Mucosa of gallbladder (tissue), 1 donor: Measurements from ENCODE around the gene KIF6. TPM values are rescaled to one million over a fixed set of nuclear protein-coding genes. Genes with fewer than 3 reads are reported as not detected.

Experiments
- DNase-seq: peaks from one replicate; pipeline ENCODE4 v3.0.0-alpha.2; 2020; ENCODE audit warnings: low spot score
- total RNA-seq: library from RNA; stranded (reverse); gene quantifications from one replicate; pipeline ENCODE4 v1.2.1, GENCODE V29; 2021
- donor health status: DM: no; HTN: no; CAD: no.

The KIF6 gene
- total RNA-seq, 1 donor from 2014 or later, result 2.6 TPM

DNA sequence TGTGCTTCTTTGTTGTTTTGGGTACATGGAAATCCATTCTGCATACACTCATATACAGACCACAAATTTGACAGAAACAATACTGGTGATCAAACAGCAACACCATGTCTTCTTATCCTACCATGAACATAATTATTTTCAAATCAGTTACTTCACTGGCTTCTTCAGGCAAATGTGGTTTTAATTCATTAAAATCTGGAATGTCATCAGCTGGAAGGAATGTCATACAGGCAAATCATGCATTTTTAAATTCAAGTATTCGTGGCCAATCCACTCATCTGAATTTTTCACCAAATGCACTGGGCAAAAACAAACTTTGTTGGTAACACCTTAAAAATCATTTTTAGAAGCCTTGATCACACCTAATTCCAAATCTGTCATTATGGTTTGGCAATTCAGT lies 59.3 kb downstream of the KIF6 start:
- DNase-seq, result no peak

DNA sequence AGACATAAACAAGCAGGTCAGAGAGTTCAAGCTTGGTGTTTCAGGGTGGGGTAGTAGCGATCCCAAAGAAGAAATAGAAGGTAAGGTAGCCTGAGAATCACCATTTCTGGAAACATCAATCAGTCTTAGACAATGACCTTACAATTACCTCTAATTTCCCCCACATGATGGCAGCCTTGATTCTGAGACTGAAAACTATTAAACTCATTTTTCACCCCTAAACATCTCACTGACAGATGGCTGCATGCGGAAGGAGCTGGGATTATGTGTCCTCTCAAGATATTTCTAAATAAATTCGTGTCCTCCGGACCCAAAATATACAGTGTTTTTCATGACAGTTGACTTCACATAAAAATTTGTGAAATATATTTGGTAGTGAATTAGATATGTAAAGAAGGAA lies 61.0 kb downstream of the KIF6 start:
- DNase-seq, result no peak

DNA sequence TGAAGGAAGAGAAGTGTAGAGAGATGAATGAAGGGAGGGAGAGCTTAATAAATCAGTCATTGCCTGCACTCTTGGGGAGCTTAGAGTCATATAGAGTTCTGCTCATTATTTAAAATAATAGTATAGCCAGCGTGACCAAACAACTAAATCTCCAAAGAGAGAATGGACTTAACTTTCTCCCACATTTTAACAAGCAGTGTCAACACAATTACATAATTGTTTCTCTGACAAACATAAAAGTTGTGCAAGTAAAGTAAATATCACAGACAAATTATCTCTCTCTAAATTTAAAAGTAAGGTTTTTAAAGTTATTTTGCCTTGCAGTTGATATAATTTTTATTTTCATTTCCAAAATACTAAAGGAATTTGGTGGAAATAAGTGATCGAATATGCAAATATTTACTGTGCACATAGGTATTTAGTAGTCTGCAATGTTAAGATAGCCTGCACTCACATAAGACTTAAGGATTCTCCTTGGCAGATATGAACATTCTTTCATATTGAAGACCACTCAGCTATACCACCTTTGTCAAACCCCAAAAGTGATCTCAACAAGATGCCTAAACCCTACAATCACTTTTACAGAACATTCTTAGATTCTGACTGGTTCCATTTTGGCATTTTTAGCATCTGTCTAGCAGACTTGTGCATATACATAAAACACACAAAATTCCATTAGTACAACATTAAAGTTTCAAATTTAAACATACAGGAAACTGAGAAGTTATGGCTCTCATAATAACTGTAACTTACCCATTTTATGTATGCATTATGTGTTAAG lies 67.7 kb downstream of the KIF6 start:
- DNase-seq, result no peak

DNA sequence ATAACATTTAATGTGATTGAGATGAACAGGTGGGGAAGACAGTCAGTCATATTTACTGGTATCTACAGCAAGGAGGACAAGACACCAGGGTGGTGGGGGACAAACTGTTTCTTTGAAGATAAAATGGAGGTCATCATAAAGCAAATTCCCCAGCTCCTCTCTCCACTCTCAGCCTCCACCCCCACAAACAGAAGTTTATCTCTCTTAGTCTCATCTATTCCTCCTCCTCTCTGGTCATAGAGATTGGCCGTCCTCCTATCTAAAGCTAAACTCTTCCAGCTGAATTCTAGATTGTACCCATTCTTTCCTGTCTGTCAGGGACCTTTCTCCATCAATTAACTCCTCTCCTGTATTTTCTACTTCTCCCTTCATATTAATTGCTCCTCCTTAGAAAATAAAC lies 71.1 kb downstream of the KIF6 start:
- no peak for DNase-seq

DNA sequence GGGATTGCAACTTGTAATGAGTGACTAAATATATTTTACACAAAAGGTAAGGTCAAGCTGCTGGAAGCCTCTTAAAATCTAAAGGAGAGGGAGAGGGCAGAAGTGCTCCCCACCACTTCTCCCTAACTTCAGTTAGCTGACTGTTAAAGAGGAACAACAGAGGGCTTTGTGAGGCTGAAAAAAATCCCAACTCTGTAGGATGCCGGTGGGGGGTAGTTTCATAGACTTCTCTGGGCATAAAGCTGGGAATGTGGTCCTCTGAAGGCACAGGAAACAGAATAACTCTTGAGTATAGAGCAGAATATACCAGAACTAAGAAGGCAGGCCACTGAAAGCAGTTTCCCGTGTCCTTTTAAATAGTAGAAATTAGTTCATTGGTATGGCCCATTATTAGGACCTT lies 71.6 kb downstream of the KIF6 start:
- no peak for DNase-seq

DNA sequence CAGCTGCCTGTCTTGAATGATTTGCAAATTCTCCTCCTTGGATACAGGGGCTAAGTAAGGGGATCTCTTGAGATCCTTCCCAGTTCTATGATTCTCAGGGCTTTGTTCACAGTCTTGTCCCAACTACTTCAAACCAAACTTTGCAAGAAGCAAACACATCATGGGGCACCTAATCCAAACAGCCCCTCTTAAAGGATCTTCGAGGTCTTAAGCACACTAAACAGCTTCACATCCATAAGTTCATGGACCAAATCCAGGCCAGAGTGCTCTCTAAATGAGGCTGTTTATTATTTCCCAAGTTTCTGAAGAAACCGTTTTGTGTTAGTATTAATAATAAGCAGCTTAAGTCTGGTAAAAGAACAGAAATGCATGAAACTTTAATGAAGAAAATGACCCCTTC lies 75.2 kb downstream of the KIF6 start:
- DNase-seq, result no peak

DNA sequence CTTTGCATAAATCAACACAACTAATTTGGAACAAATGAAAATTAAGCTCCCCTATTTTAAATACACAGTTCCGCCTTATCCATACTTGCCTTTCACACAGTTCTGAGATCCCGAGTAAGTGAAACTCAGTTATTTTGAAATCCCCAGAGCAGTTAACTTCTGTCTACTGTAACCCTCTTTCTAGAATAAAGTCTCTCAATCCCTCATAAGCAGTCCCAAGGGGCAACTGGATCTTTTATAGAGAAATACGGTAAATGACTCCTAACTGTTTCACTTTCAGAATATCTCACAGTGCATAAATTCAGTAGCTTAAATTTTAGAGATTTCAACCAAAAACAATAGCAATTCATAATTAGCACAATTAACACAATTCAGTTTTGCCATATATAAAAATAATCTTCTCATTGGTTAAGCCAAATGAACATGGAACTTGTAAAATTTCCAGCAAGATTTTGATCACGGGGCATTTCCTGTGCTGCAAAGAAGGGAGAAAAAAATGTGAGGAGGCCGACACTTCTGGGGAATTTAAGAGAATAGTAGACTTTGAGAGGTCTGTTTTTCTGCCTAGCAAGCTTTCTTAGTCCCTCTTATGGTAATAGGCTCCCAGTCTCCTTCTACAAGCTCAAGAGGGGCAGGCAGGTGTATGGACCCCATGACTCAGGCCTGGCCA lies 78.3 kb downstream of the KIF6 start:
- DNase-seq, result no peak

DNA sequence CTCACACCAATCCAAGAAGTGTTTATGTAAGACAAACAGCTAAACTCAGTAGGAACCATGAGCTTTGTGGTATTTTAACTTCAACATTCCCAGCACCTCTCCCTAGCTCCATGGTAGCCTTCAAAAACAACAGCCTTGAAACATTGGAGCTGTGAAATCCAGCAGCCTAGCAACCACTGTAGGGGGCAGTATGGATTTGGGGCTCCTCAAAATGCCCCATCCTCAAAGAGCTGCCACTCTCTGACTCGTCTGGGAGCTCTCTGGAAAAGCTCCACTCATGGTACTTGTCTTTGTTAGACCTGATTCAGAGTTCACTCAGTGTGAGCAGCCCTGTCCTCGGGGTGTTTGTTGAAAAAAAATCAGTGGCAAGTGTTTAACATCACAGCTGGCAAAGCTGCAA lies 82.9 kb downstream of the KIF6 start:
- DNase-seq, result no peak

DNA sequence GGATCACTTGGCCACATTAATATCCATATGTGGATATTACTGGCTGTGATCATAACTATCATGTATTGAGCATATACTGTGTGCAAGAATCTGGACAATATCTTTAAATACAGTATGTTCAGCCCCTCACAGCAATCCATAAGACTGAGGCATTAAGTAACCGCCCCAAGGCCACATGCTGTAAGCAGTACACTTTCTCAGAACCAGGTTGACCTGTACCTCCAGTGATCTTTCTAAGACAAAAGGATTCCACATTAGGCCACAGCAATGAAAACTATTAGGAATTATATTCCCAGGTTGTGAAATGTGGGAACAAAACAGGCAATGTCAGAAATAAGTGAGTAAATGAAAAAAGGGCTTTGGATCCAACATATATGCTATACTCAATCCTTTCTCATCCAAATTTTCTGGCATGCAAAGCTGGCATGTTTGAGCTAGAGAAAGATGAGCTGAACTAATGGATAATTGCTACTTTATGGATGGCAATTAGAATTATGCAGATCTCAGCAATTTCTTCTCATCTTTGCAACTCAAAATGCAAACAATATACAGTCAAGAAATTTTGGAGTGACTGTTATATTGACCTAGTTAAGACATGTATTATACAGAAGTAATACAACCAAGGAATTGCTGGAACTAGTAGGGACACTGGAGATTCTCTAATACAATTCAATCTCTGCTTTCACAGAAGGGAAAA lies 86.9 kb downstream of the KIF6 start:
- DNase-seq, result no peak

DNA sequence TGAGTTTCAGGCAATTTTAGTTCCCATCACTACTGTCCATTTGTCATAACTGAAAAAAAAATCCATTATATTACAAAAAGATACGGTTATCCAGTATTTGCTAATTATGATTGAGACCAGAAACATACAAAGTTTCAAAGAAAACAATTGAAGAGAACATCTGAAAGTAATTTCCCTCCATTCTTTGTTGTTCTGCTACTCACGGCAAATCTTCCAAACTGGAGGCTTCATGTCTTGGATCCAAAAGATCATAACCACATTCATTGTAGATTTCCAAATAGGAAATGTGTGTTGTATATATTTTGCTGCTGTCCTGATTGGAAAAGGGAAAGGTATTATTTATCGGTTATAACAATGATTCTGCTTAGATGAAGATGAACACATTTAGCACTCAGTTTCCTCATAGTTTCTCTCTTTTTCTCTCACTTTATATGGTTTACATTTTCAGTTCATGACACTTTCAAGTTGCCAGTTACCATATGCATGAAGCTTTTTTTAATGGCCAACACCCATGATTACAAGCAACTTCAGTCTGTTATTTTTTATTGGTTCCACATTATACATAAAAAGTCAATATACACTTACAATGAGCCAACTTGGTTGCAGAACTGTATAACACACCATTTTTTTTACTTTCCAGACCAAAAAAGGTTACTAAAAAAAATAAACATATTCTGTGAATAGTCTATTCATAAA lies 90.4 kb downstream of the KIF6 start:
- DNase-seq, result no peak

DNA sequence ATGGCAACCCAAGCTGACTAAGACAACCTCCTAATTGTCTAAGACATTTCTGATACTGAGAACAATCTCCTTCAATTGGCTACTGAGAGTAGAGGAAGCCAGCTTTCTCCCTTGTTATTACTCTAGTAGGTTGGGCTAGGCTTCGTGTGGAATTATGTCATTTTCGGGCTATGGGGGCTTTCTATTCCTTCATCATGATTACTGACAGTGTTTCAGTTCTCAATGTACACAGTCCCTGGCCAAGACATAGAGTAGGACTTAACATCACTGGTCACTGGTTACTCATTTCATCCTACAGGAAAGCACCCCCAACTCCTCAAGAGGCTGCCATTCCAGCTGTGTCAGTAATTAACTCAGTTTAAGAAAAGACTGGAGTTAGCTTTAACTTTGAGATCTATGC lies 100.0 kb downstream of the KIF6 start:
- no peak for DNase-seq

DNA sequence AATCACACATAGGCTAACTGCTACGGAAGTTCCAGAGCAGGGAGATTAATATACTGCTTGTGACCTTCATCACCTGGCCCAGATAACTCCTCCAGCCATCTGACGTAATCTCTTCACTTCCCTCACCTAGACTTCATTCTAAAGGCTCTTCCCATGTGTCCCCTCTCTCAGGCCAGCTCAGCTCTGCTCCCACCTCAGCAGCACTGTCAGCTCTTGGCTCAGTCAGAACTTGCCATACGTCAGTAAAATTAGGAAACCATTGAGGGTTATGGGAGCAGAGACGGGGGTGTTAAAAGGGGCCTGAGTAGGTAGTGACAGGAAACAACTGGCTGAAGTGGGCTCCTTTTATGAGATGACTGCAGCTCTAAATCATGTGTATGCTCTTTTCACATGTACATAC lies 101.5 kb downstream of the KIF6 start:
- DNase-seq, result no peak

DNA sequence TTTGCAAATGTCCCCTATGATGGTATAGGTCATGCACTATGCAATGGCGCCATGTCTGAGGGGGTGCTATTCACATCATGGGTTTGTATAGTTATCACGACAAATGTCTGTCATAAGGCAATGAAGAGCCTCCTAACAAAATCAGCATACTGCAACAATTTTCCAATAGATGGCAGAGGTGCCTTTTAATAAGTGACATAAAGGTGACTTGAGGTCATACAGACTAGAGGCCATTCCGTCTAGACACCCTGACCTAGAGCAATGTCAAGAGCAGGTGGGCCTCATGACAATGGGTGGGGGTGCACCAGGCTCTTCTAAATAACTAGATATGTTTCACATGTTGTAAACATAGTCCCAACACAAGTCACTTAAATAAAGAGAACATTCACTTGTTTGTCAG lies 107.7 kb downstream of the KIF6 start:
- DNase-seq, result no peak

DNA sequence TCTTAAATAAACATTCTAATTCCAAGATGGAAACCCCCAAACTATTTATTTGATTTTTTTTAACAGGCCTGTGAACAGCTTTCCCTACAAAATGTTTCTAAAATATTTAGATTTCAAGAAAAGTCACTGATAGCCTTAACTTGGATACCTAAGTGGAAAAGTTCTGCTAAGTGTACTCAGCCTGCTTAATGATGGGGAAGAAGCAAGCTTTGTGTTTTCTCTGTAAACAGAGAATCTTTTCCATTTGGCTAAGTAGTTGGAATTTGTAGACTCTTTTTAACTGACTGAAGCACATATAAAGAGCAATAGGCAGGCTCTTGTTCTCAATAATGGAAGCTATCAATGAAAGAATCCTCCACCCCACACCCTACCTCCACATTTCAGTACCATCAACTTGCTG lies 108.2 kb downstream of the KIF6 start:
- no peak for DNase-seq

DNA sequence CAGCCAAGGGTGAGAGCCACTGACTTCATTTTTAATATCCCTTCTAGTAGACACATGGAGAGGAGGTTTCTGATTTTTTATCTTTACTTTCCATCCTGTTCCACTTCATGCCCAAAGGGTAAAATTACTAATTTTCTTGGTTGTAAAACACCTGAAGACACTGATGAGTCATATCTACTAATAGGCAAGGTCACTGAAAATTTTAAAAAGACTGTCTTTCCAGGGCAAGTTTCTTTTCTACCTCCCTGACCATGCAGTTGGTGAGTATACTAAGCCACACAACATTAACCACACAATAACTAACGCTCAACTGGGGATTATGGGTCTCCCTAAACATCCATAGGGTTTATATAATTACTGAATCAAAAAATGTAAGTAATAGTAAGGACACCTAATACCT lies 109.6 kb downstream of the KIF6 start:
- DNase-seq, result no peak

DNA sequence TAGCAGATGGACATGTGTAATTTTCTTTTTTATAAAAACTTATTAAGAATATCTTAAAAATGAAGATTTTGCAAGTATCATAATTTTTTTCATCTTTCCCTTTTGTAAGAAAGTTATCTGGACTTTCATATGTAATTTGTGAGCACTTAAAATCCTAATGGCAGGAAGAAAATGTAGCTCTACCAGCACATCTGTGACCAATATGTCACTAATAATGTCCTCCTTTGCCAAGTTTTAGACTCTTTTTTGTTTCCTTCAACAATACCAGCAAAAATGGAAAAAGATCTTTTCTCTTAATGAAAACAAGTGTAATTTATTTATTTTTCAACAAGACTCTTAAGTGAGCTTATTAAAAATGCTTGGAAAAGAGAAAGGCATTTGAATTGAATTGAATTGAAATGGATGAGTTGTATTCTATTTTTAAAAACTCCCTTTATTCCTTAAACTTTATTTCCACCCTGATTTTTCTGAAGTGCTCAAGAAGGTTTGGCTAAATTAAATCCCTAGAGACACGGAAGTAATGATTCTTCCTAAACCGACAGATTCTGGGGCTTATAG lies 110.7 kb downstream of the KIF6 start:
- no peak for DNase-seq

DNA sequence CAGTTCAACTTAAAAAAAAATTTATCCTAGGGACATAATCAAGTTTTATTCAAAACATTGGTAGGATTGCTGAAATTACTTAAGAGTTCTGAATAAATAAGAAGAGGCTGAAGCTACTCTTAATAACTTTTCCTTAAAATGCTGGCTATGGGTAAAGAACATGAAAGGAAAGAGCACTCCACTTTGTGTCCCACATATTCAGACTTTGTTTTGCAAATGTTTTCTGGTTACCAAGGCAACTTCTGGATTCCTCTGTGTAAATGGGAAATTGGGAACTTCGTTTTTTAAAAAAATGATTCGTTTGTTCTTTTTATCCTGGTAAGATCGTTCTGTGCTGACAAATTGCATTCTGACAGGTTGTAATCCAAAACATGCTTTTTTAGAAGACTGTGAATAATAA lies 115.0 kb downstream of the KIF6 start:
- no peak for DNase-seq

DNA sequence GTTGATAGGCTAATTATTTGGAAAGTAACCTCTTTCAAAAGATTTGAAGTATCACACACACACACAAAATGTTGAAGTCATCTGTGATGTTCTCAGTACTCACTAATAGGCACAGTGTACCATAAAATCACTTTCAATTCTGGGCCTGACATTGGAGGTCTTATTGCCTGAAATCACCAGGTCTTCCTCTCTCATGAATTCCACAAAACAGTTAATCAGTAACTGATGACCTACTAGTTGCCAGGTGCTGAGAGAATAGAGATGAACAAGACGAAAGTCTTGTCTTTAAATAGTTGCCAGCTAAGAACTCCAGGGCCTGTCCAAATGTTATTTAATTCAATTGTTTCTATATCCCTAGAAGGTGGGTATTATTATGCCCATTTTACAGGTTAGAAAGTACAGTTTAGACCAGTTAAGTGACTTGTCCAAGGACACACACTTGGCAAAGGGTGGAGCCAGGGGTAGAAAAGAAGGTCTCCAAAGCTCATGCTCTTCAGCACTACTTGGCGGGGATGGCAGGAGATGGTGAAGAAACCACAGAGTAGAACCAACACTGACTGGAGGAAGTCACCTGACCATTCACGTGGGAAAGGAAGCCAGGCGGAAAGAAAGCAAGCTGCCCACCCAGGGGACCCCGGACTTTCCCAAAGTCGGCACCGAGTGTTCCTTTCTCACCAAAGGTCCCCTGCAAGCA lies 116.4 kb downstream of the KIF6 start:
- DNase-seq, result no peak

DNA sequence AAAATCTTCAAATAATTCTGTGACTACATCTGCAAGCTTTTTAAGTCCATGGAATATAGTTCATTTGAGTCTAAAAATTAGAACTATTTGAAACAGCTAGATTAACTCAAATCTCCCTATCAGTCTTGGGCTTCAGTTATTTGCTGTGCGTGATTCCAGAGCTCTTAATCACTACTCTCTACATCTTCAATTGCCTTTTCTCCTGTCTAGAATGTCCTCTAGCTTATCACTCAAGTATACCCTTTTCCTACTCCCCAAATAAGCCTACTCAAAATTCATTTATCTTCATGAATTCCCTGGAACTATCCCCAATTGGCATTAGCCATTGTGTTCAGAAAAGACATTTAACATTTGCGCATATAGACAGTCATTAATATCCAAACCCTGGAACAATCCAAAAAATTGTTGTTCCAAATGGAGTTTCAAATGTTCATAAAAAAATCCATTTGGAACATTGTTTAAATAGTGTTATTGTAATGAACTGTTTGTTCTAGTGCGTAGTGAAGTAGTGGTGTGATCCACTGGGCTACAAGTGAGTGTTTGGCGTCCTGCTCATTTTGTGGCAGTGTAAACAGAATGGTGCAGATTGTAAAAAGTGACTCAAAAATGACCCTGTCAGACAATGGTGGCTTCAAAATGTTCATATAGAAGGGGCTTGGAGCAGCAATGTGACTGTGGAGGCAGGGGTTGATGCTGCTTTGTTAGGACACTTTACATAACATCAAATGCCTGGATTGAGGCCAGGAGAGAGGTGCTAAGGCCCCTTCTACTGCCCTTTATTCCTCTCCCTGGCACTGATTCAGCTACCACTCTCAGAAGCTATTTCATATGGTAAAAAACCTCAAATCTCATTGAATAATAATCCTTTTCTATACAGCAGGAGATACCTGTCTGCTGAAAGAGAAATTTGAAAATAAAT lies 122.3 kb downstream of the KIF6 start:
- DNase-seq, result no peak

DNA sequence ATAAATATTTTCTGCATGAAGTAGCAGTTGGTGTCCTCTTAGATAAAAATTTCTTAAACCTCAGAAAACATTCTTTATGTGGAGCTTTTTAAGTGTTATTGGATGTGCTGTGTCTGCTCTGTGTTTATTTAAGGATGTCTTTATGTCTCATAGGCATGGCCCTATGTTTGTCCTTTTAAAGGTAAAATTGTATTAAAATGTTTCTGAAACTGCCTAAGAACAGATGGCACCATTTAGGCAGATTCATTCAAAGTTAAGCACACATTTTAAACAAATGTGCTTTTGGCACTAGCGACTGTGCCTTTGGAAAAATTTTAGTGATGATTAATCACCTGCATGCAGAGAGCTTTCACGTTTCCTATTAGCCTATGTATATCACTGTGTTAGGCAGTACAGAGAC lies 125.2 kb downstream of the KIF6 start:
- no peak for DNase-seq
